ENCODE measurements around the gene COA4. TPM values are rescaled to one million over a fixed set of nuclear protein-coding genes. Genes with fewer than 3 reads are reported as not detected.

The COA4 gene
- total RNA-seq, 1 experiment from 2014 or later, result 127 TPM

GRCh38 chr11:73859671-73860070, 17.0 kb downstream of the COA4 start:
- no TSS peak for BruUV-seq (replicated peaks)
- H3K4me3 ChIP-seq (ENCODE audit: low read depth, low read length), result no peak overlapping the region
- CTCF ChIA-PET, result interaction anchor here (0.7 kb wide), 1 partner anchor 72 kb away, joined by 5 read pairs; no protein-coding TSS in a partner anchor
- Mint-ChIP-seq H3K9me3 (ENCODE audit: unreplicated experiment) (no peaks in the 10 kb centered on the region), H3K27ac (ENCODE audit: unreplicated experiment) (no peak overlapping the region), H3K4me1 (ENCODE audit: low read depth, unreplicated experiment) (no peaks in the 10 kb centered on the region), H3K36me3 (ENCODE audit: insufficient read depth, unreplicated experiment) (peaks cover 23% of the 10 kb centered on the region), H3K27me3 (ENCODE audit: insufficient read depth, unreplicated experiment) (no peaks in the 10 kb centered on the region), H3K4me3 (ENCODE audit: unreplicated experiment) (no peak overlapping the region)
- no peaks in the 10 kb centered on the region for H3K9me3 ChIP-seq
- intact Hi-C loops (cut with micrococcal nuclease; ENCODE audit: unreplicated experiment), result no loop called here
- POLR2A ChIA-PET, result no interaction called here
- H3K36me3 ChIP-seq (ENCODE audit: control insufficient read depth, insufficient read depth, low read length), result peaks cover 1% of the 10 kb centered on the region; the same call in 1 of the 2 replicates
- no peaks in the 10 kb centered on the region for H3K4me1 ChIP-seq
- no peak for DNase-seq
- TF ChIP-seq CTCF (IDR thresholded peaks at IDR 0.05; ENCODE audit: insufficient read depth in 1 of 2, low read depth in 1 of 2, low read length in 1 of 2, severe bottlenecking in 1 of 2, unreplicated experiment in 1 of 2), result no peak
- no peaks in the 10 kb centered on the region for H3K27me3 ChIP-seq (replicated peaks; ENCODE audit: control insufficient read depth, insufficient read depth, low read length)

GRCh38 chr11:73856031-73856567, 20.5 kb downstream of the COA4 start:
- no peak overlapping the region for H3K4me3 ChIP-seq (ENCODE audit: low read depth, low read length)
- BruUV-seq (replicated peaks), result no TSS peak
- no peaks in the 10 kb centered on the region for H3K9me3 Mint-ChIP-seq (ENCODE audit: unreplicated experiment)
- no peak overlapping the region for H3K4me3 Mint-ChIP-seq (ENCODE audit: unreplicated experiment)
- no peaks in the 10 kb centered on the region for H3K9me3 ChIP-seq
- peaks cover 24% of the 10 kb centered on the region for H3K36me3 Mint-ChIP-seq (ENCODE audit: insufficient read depth, unreplicated experiment)
- POLR2A ChIA-PET, result no interaction called here
- DNase-seq, result no peak
- H3K27me3 Mint-ChIP-seq (ENCODE audit: insufficient read depth, unreplicated experiment), result no peaks in the 10 kb centered on the region
- TF ChIP-seq CTCF (IDR thresholded peaks at IDR 0.05; ENCODE audit: insufficient read depth in 1 of 2, low read depth in 1 of 2, low read length in 1 of 2, severe bottlenecking in 1 of 2, unreplicated experiment in 1 of 2), result no peak
- H3K36me3 ChIP-seq (ENCODE audit: control insufficient read depth, insufficient read depth, low read length), result no peaks in the 10 kb centered on the region; the same call in 1 of the 2 replicates
- CTCF ChIA-PET, result interaction anchor here (0.9 kb wide), 1 partner anchor 75 kb away, joined by 9 read pairs; no protein-coding TSS in a partner anchor
- no peaks in the 10 kb centered on the region for H3K4me1 Mint-ChIP-seq (ENCODE audit: low read depth, unreplicated experiment)
- H3K27ac Mint-ChIP-seq (ENCODE audit: unreplicated experiment), result no peak overlapping the region
- no peaks in the 10 kb centered on the region for H3K4me1 ChIP-seq
- H3K27me3 ChIP-seq (replicated peaks; ENCODE audit: control insufficient read depth, insufficient read depth, low read length), result no peaks in the 10 kb centered on the region
- intact Hi-C loops (cut with micrococcal nuclease; ENCODE audit: unreplicated experiment), result no loop called here

GRCh38 chr11:73854680-73855079, 22.0 kb downstream of the COA4 start:
- no peak overlapping the region for H3K4me3 Mint-ChIP-seq (ENCODE audit: unreplicated experiment)
- Histone ChIP-seq H3K4me3 (ENCODE audit: low read depth, low read length) (no peak overlapping the region), H3K36me3 (ENCODE audit: control insufficient read depth, insufficient read depth, low read length) (no peaks in the 10 kb centered on the region; the same call in 1 of the 2 replicates), H3K4me1 (no peaks in the 10 kb centered on the region), H3K27me3 (replicated peaks; ENCODE audit: control insufficient read depth, insufficient read depth, low read length) (no peaks in the 10 kb centered on the region), H3K9me3 (no peaks in the 10 kb centered on the region)
- H3K27ac Mint-ChIP-seq (ENCODE audit: unreplicated experiment), result no peak overlapping the region
- no peak for TF ChIP-seq CTCF (IDR thresholded peaks at IDR 0.05; ENCODE audit: insufficient read depth in 1 of 2, low read depth in 1 of 2, low read length in 1 of 2, severe bottlenecking in 1 of 2, unreplicated experiment in 1 of 2)
- no TSS peak for BruUV-seq (replicated peaks)
- no peaks in the 10 kb centered on the region for H3K9me3 Mint-ChIP-seq (ENCODE audit: unreplicated experiment)
- H3K4me1 Mint-ChIP-seq (ENCODE audit: low read depth, unreplicated experiment), result no peaks in the 10 kb centered on the region
- intact Hi-C loops (cut with micrococcal nuclease; ENCODE audit: unreplicated experiment), result no loop called here
- POLR2A ChIA-PET, result no interaction called here
- DNase-seq, result no peak
- peaks cover 31% of the 10 kb centered on the region for H3K36me3 Mint-ChIP-seq (ENCODE audit: insufficient read depth, unreplicated experiment)
- CTCF ChIA-PET, result interaction anchor here (0.7 kb wide), 1 partner anchor 77 kb away, joined by 3 read pairs; no protein-coding TSS in a partner anchor
- H3K27me3 Mint-ChIP-seq (ENCODE audit: insufficient read depth, unreplicated experiment), result no peaks in the 10 kb centered on the region
